Esophagus muscularis mucosa (tissue), 4 donors: ENCODE measurements around the gene CSRP3. TPM values are rescaled to one million over a fixed set of nuclear protein-coding genes. Genes with fewer than 3 reads are reported as not detected.

Experiments used
- DNase-seq: peaks from one replicate; pipeline ENCODE4 v3.0.0-alpha.2; 2017; ENCODE audit errors: extremely low spot score
- H3K27ac ChIP-seq, 4 donors: fragments of 200-600 bp; sonication (generic); replicated peaks in 1 of 4; 1 replicate in 3 of 4; 2 replicates in 1 of 4; pipeline ENCODE4 v1.5.1; 2016 to 2019; ENCODE audit warnings: mild to moderate bottlenecking in 1 of 4
- H3K27me3 ChIP-seq, 4 donors: fragments of 200-600 bp; sonication (generic); one replicate each; pipeline versions ENCODE4 v1.5.1 to v1.6.0; 2016 to 2019
- H3K36me3 ChIP-seq, 4 donors: fragments of 200-600 bp; sonication (generic); one replicate each; pipeline ENCODE4 v1.5.1; 2016 to 2019
- H3K4me1 ChIP-seq, 4 donors: fragments of 200-600 bp; sonication (generic); one replicate each; pipeline ENCODE4 v1.5.1; 2016 to 2019
- H3K4me3 ChIP-seq, 4 donors: fragments of 200-600 bp; sonication (generic); 1 replicate in 2 of 4; 2 replicates in 2 of 4; pipeline ENCODE4 v1.5.1; 2016 to 2019; ENCODE audit warnings: mild to moderate bottlenecking in 4 of 4, moderate library complexity in 1 of 4
- H3K9me3 ChIP-seq, 4 donors: fragments of 200-600 bp; sonication (generic); 1 replicate in 3 of 4; 2 replicates in 1 of 4; pipeline ENCODE4 v1.5.1; 2016 to 2019
- EP300 ChIP-seq: sonication (generic); formaldehyde crosslinking; IDR thresholded peaks from one replicate; pipeline ENCODE4 v1.6.1; 2017; ENCODE audit warnings: antibody characterized with exemption
- POLR2A ChIP-seq: fragments of 450-650 bp; IDR thresholded peaks from one replicate; pipeline ENCODE4 v1.6.1; 2017; ENCODE audit warnings: antibody characterized with exemption, moderate library complexity, mild to moderate bottlenecking, low read depth
- POLR2AphosphoS5 ChIP-seq, 2 donors: sonication (generic); formaldehyde crosslinking; IDR thresholded peaks; one replicate each; pipeline ENCODE4 v1.6.1; 2017; ENCODE audit warnings: antibody characterized with exemption in 2 of 2
- WGBS: methylation state at CpG from one replicate; pipeline ENCODE4 v1.1.5; 2018; 5-methylcytosine and 5-hydroxymethylcytosine counted together
- intact Hi-C: fragments of 100-400 bp; cut with DNase I; formaldehyde crosslinking; loops from one replicate; pipeline ENCODE4 v1.15.1; 2023
- total RNA-seq, 4 donors: library from RNA; depleted of rRNA; stranded (reverse); fragments of >200 nt; gene quantifications; one replicate each; pipeline versions ENCODE4 v1.1.0 to v1.2.1, GENCODE V29; 2016
- TF ChIP-seq, protein P1 (sequence below), 3 experiments: fragments of 200-600 bp in 2 of 3; fragments of 450-650 bp in 1 of 3; sonication (generic) in 2 of 3; IDR thresholded peaks; one replicate each; pipeline ENCODE4 v1.5.1; 2017 to 2019; ENCODE audit warnings: antibody characterized with exemption in 3 of 3, mild to moderate bottlenecking in 2 of 3, moderate library complexity in 1 of 3

CSRP3 gene
- total RNA-seq, 4 donors from 2014 or later: not detected

- intact Hi-C loops: no loop called here
- 77% methylated on average over 4 of the region's 4 CpGs for WGBS
- H3K4me1 ChIP-seq: no peaks in the 10 kb centered on the region
- TF ChIP-seq POLR2A (no peak), POLR2AphosphoS5 (IDR thresholded peaks at IDR 0.05) (no peak)
- no peaks in the 10 kb centered on the region for H3K27me3 ChIP-seq
- H3K27ac ChIP-seq: no peak overlapping the region
- no peak overlapping the region for H3K4me3 ChIP-seq
- peaks cover 13 to 32% (median 21%) of the 10 kb centered on the region in 4 donors for H3K36me3 ChIP-seq
- no peak for DNase-seq
- H3K9me3 ChIP-seq: no peaks in the 10 kb centered on the region
These were observed 37.4 kb downstream of the CSRP3 start for GRCh38 chr11:19164230-19164855.

- intact Hi-C loops: no loop called here
- 73% methylated on average over 1 of the region's 1 CpG for WGBS
These were observed 38.2 kb downstream of the CSRP3 start for GRCh38 chr11:19163617-19164016.

GRCh38 chr11:19162951-19163505, 38.8 kb downstream of the CSRP3 start:
- no peaks in the 10 kb centered on the region for H3K4me1 ChIP-seq
- intact Hi-C loops: no loop called here
- no peak overlapping the region for H3K4me3 ChIP-seq
- 92% methylated on average over 1 of the region's 1 CpG for WGBS
- DNase-seq: no peak
- no peaks in the 10 kb centered on the region for H3K9me3 ChIP-seq
- TF ChIP-seq POLR2A (no peak), EP300 (no peak), POLR2AphosphoS5 (IDR thresholded peaks at IDR 0.05) (no peak)
- TF ChIP-seq, protein P1, sequence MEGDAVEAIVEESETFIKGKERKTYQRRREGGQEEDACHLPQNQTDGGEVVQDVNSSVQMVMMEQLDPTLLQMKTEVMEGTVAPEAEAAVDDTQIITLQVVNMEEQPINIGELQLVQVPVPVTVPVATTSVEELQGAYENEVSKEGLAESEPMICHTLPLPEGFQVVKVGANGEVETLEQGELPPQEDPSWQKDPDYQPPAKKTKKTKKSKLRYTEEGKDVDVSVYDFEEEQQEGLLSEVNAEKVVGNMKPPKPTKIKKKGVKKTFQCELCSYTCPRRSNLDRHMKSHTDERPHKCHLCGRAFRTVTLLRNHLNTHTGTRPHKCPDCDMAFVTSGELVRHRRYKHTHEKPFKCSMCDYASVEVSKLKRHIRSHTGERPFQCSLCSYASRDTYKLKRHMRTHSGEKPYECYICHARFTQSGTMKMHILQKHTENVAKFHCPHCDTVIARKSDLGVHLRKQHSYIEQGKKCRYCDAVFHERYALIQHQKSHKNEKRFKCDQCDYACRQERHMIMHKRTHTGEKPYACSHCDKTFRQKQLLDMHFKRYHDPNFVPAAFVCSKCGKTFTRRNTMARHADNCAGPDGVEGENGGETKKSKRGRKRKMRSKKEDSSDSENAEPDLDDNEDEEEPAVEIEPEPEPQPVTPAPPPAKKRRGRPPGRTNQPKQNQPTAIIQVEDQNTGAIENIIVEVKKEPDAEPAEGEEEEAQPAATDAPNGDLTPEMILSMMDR (IDR thresholded peaks at IDR 0.05): no peak
- H3K27me3 ChIP-seq: no peaks in the 10 kb centered on the region
- H3K27ac ChIP-seq: no peak overlapping the region
- H3K36me3 ChIP-seq: peaks cover 13 to 38% (median 21%) of the 10 kb centered on the region in 4 donors

More at GRCh38 chr11:19163617-19164016, 38.2 kb downstream of the CSRP3 start:
- H3K4me1 ChIP-seq: no peaks in the 10 kb centered on the region
- H3K4me3 ChIP-seq: no peak overlapping the region
- no peaks in the 10 kb centered on the region for H3K27me3 ChIP-seq
- DNase-seq: no peak
- peaks cover 13 to 38% (median 21%) of the 10 kb centered on the region in 4 donors for H3K36me3 ChIP-seq
- H3K27ac ChIP-seq: no peak overlapping the region
- TF ChIP-seq EP300: no peak
- TF ChIP-seq POLR2A: no peak
- TF ChIP-seq, protein P1 (IDR thresholded peaks at IDR 0.05): no peak
- TF ChIP-seq POLR2AphosphoS5 (IDR thresholded peaks at IDR 0.05): no peak
- no peaks in the 10 kb centered on the region for H3K9me3 ChIP-seq

DNA sequence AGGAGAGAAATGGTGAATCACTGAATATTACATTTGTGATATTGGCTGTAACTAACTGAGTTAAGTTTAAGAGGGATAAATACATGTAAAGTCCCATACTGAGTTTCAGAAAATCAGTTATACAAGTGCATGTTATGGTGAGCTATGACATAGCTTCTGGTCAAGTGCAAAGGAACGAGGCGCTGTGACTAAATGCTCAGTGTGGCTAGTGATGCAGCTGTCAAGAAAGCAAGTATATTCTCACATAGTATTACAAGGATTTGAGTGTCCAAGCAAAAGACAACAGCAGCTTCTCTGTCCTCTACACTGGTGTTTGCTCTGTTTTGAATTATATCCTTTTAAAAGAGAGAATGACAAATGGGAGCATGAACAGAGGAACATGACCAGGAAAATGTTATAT, 40.1 kb downstream of the CSRP3 start:
- no peak overlapping the region for H3K4me3 ChIP-seq
- 98% methylated on average over 2 of the region's 2 CpGs for WGBS
- DNase-seq: no peak
- intact Hi-C loops: no loop called here
- peaks cover 13 to 42% (median 23%) of the 10 kb centered on the region in 4 donors for H3K36me3 ChIP-seq
- no peak overlapping the region for H3K27ac ChIP-seq
- no peaks in the 10 kb centered on the region for H3K9me3 ChIP-seq
- H3K27me3 ChIP-seq: no peaks in the 10 kb centered on the region
- TF ChIP-seq POLR2A (no peak), EP300 (no peak), POLR2AphosphoS5 (IDR thresholded peaks at IDR 0.05) (no peak)
- TF ChIP-seq, protein P1 (IDR thresholded peaks at IDR 0.05): no peak
- no peaks in the 10 kb centered on the region for H3K4me1 ChIP-seq

GRCh38 chr11:19160847-19161246, 40.9 kb downstream of the CSRP3 start:
- Histone ChIP-seq H3K9me3 (no peaks in the 10 kb centered on the region), H3K27ac (no peak overlapping the region), H3K4me1 (no peaks in the 10 kb centered on the region), H3K36me3 (peaks cover 13 to 38% (median 20%) of the 10 kb centered on the region in 4 donors), H3K27me3 (no peaks in the 10 kb centered on the region), H3K4me3 (no peak overlapping the region)
- TF ChIP-seq POLR2AphosphoS5 (IDR thresholded peaks at IDR 0.05) (no peak), POLR2A (no peak), EP300 (no peak)
- TF ChIP-seq, protein P1 (IDR thresholded peaks at IDR 0.05): no peak
- WGBS: 94% methylated on average over 6 of the region's 6 CpGs
- DNase-seq: no peak
- intact Hi-C loops: no loop called here
